Lower lobe of right lung (tissue), 2 donors: ENCODE data around the gene PIGL. TPM values are rescaled to one million over a fixed set of nuclear protein-coding genes. Genes with fewer than 3 reads are reported as not detected.

Experiments
- ATAC-seq, 2 donors: fragments of 200-7000 bp; cut with Tn5 transposase; one replicate each; pipeline ENCODE4 v1.9.1; 2020 to 2022; ENCODE audit warnings: mild to moderate bottlenecking in 2 of 2, moderate library complexity in 2 of 2
- DNase-seq: peaks from one replicate; pipeline ENCODE4 v3.0.0-alpha.2; 2020
- H3K27ac ChIP-seq: fragments of 200-600 bp; one replicate; pipeline ENCODE4 v1.8.0; 2022
- H3K27me3 ChIP-seq: fragments of 200-600 bp; one replicate; pipeline ENCODE4 v1.8.0; 2022; ENCODE audit warnings: low read depth
- H3K36me3 ChIP-seq: fragments of 200-600 bp; one replicate; pipeline ENCODE4 v1.8.0; 2022; ENCODE audit warnings: mild to moderate bottlenecking
- H3K4me1 ChIP-seq: fragments of 200-600 bp; one replicate; pipeline ENCODE4 v1.8.0; 2022
- H3K4me3 ChIP-seq: fragments of 200-600 bp; one replicate; pipeline ENCODE4 v1.8.0; 2022; ENCODE audit warnings: mild to moderate bottlenecking
- H3K9me3 ChIP-seq: fragments of 200-600 bp; one replicate; pipeline ENCODE4 v1.8.0; 2022
- intact Hi-C: fragments of 100-400 bp; cut with DNase I; formaldehyde crosslinking; loops from one replicate; pipeline ENCODE4 v1.11.0; 2022
- total RNA-seq: library from RNA; stranded (reverse); fragmentation: NEBNext Ultra II Directional; extraction: Animal tissue kit (Norgen Biotek cat#: 25700); gene quantifications from one replicate; pipeline ENCODE4 v1.2.1, GENCODE V29; 2021
- TF ChIP-seq, protein P1 (sequence below): fragments of 200-600 bp; IDR thresholded peaks from one replicate; pipeline ENCODE4 v1.8.0; 2022; ENCODE audit warnings: antibody characterized with exemption, mild to moderate bottlenecking
- donor health status: DM: no; HTN: yes; CAD: no; lungs with severe emphysema.

Gene PIGL
- total RNA-seq, 1 donor from 2014 or later: 24.3 TPM

DNA sequence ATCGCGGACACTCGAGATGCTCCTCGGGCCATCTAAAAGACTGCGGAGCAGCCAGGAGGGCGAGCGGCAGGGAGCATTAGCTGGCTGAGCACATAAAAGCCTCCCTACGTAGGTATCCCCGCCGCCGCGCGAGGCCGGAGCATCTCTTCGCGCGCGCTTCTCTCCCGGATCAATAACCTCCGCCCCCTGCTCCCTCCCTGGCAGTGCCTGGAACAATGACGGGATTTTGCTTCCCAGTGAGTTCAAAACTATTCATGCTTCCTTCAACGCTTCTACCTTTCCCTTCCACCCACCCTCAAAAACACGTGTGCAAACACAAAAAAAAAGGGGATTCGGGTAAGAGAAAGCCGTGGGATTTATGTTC, 135.3 kb downstream of the PIGL start:
- DNase-seq: no peak
- Histone ChIP-seq H3K27me3 (peaks cover 14% of the 10 kb centered on the region), H3K9me3 (no peaks in the 10 kb centered on the region), H3K36me3 (peaks cover 14% of the 10 kb centered on the region), H3K4me1 (peaks cover 16% of the 10 kb centered on the region), H3K4me3 (peak overlapping the region; percentile 63), H3K27ac (no peak overlapping the region)
- peak; percentile 39 to 51 for ATAC-seq
- TF ChIP-seq, protein P1, sequence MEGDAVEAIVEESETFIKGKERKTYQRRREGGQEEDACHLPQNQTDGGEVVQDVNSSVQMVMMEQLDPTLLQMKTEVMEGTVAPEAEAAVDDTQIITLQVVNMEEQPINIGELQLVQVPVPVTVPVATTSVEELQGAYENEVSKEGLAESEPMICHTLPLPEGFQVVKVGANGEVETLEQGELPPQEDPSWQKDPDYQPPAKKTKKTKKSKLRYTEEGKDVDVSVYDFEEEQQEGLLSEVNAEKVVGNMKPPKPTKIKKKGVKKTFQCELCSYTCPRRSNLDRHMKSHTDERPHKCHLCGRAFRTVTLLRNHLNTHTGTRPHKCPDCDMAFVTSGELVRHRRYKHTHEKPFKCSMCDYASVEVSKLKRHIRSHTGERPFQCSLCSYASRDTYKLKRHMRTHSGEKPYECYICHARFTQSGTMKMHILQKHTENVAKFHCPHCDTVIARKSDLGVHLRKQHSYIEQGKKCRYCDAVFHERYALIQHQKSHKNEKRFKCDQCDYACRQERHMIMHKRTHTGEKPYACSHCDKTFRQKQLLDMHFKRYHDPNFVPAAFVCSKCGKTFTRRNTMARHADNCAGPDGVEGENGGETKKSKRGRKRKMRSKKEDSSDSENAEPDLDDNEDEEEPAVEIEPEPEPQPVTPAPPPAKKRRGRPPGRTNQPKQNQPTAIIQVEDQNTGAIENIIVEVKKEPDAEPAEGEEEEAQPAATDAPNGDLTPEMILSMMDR: no peak
- intact Hi-C loops: no loop called here

GRCh38 chr17:16352667-16353316, 135.8 kb downstream of the PIGL start:
- intact Hi-C loops: no loop called here
- Histone ChIP-seq H3K9me3 (no peaks in the 10 kb centered on the region), H3K4me1 (peaks cover 16% of the 10 kb centered on the region), H3K27ac (no peak overlapping the region), H3K4me3 (peak overlapping the region; percentile 63), H3K27me3 (peaks cover 14% of the 10 kb centered on the region), H3K36me3 (peaks cover 14% of the 10 kb centered on the region)
- DNase-seq (peak; percentile 63), ATAC-seq (peak; percentile 72 to 81)
- TF ChIP-seq, protein P1: no peak

DNA sequence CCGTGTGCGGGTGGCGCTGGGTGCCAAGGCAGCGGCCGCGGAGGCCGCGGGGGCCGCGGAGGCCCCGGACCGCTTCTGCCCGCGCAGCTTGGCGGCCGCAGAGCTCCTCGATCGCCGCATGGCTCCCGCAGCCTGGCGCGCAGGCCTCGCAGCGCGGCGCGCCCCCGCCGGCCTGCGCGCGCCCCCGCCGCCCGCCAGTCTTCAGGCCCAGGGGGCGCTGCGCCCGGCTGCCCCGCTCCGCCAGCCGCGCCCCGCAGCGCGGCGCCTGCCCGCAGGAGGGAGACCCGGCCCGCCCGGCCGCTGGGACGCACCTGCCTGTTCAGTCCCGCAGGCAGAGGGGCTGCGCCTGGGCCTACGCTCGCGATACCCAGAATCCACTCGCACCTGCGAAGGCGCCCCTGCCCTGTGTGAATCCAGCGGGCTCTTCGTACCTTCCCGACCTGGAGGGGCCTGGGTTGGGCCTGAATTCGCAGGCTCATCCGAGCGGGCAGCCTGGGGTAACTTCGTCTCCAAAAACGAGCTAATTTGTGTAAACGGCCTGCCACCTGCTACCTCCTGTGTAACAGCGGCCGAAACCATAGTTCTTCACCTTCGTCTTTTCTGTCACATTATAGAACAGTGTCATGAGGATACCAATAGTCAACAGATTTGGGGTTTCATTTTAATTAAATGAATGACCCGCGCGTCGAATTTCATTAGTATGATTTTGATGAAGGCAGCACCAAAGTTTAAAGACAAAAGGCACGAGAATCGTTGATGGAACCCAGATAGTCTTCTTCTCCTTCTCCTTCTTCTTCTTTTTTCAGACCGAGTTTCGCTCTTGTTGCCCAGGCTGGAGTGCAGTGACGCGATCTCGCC, 136.5 kb downstream of the PIGL start, which contains the start of gene CENPV:
Gene CENPV (minus strand): TSS at position 153 of the 858 bp plus-strand sequence. CDS start 33 bp downstream, at position 120.
- intact Hi-C loops: no loop called here
- H3K27me3 ChIP-seq: peaks cover 14% of the 10 kb centered on the region
- ATAC-seq (peak; percentile 78 to 88), DNase-seq (peak; percentile 66)
- TF ChIP-seq, protein P1: no peak
- H3K9me3 ChIP-seq: no peaks in the 10 kb centered on the region
- H3K4me3 ChIP-seq: peak within 1 kb of the TSS; percentile 63
- H3K4me1 ChIP-seq: peaks cover 16% of the 10 kb centered on the region
- H3K27ac ChIP-seq: no peak within 1 kb of the TSS
- H3K36me3 ChIP-seq: peaks cover 11% of the 10 kb centered on the region

DNA sequence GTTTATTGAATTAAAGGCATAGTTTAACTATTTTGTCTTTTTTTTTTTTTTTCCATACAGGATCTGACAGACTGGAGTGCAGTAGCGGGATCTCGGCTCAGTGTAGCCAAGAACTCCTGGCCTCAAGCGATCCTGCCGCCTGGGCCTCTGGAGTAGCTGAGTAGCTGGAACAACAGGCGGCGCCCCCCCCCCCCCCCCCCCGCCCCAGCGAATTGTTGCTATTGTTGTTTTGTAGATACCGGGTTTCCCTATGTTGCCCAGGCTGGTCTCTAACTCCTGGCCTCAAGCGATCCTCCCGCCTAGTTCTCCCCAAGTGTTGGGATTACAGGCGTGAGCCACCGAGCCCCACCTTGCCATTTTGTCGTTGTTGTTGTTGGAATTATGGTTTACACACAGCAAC, 137.6 kb downstream of the PIGL start:
- Histone ChIP-seq H3K36me3 (peaks cover under 1% of the 10 kb centered on the region), H3K9me3 (no peaks in the 10 kb centered on the region), H3K4me1 (peaks cover 16% of the 10 kb centered on the region), H3K4me3 (no peak overlapping the region), H3K27me3 (peaks cover 14% of the 10 kb centered on the region), H3K27ac (no peak overlapping the region)
- ATAC-seq (no peak), DNase-seq (no peak)
- TF ChIP-seq, protein P1: no peak
- intact Hi-C loops: no loop called here

DNA sequence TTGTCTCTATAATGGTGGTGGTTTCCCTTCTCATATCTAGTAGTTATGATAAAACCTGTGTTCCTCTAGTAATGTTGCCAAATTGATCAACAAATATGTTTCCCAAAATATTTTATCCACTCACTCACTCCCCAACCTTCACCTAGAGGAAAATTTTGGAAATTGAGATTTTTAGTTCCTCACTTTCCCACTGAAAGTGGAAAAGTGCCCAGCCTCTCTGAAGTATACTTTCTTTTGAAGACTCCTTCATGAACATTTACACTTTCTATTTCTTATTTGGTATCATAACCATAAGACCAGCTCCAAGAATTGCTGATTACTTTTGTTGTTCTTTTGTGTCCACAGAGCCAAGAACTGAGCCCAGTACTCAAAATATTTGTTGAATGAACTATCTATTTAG, 141.4 kb downstream of the PIGL start:
- Histone ChIP-seq H3K4me1 (peaks cover 3% of the 10 kb centered on the region), H3K9me3 (no peaks in the 10 kb centered on the region), H3K4me3 (no peak overlapping the region), H3K36me3 (no peaks in the 10 kb centered on the region), H3K27me3 (peaks cover 6% of the 10 kb centered on the region), H3K27ac (no peak overlapping the region)
- DNase-seq (no peak), ATAC-seq (no peak)
- intact Hi-C loops: no loop called here
- TF ChIP-seq, protein P1: no peak
